HS-5 (cell line): ENCODE data around the gene RPL15.
"Not testable (repeated sequence)": the region's sequence is repeated elsewhere in the genome, so short reads cannot be mapped to it uniquely, and the experiment has no call there.

Experiments used
- DNase-seq: peaks from one replicate; pipeline ENCODE4 v3.0.0-alpha.2; 2012; ENCODE audit warnings: low read depth

The RPL15 gene

DNA sequence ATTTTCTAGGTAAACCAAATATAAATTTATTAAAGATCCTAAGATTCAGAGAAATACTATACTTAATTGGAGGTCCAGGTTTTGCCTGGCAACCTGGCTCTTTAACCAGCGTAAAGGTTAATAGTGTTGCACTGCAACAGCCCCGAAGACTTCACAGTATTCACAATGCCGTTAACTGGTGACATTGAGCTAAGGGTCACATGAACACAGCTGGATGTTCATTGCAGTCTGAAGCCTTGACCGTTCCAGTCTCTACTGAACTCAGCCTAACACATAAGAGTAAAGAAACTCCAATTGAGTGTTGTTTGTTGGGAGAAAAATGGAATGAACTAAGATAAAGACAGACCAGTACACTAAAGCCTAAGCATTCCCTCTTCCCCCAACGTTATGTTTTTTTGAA is 27.0 kb upstream of the RPL15 start:
- no peak for DNase-seq

GRCh38 chr3:23894254-23895061 is 22.5 kb upstream of the RPL15 start:
- DNase-seq: no peak

- DNase-seq: no peak
Observed at GRCh38 chr3:23895181-23895580, 21.8 kb upstream of the RPL15 start.

DNA sequence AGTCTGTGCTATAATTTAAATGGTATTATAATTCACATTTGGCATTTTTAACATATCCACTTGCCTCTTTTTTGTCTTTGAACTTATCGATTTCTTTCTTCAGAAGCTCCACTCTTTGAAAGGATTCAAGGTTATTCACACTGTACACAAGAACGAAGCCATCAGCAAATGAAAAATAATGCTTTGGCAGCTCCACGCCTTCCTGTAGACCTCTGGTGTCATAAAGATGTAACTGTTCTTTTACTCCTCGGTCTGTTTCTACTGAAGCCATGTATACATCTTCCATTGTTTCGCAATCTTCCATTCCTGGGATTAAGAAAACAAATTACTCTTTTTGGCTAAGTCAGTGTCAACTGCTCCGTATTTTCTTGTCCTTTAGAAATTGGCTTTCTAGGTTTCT is 16.2 kb upstream of the RPL15 start:
- DNase-seq: no peak

DNA sequence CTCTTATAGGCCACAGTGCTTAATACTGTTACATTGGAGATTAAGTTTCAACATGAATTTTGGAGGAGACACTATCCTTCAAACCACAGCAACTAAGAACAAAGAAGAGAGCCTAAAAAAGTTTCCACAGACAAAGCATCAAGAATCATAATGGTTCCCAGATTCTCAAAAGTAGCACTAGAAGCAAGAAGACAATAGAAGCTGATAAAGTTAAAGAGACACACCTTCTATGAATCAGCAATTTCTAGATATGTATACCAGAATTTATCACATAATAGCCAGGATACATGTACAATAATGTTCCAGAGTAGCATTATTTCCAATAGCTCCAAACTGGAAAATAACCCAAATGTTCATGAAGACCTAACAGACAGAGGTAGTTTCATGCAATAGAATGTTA is 12.4 kb upstream of the RPL15 start:
- no peak for DNase-seq

GRCh38 chr3:23909341-23909740 is 7.6 kb upstream of the RPL15 start:
- no peak for DNase-seq

DNA sequence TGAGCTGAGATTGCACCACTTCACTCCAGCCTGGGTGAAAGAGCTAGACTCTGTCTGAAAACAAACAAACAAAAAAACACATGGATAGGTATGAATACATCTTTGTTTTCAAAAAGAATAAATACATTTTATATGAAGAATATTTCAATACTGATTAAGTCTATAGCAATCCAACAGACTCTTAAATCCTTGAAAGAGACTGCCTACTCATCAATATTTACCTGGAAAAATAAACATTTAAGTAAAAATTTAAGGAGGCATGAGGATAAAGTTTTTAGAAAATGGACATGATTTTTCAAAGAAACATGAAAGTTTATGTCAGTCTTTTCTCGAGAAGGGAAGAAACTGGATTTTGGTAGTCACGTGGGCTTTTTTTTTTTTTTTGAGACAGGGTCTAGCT is 5.5 kb upstream of the RPL15 start:
- no peak for DNase-seq

- DNase-seq: not testable (repeated sequence)
Observed at GRCh38 chr3:23912335-23912734, 4.6 kb upstream of the RPL15 start.

DNA sequence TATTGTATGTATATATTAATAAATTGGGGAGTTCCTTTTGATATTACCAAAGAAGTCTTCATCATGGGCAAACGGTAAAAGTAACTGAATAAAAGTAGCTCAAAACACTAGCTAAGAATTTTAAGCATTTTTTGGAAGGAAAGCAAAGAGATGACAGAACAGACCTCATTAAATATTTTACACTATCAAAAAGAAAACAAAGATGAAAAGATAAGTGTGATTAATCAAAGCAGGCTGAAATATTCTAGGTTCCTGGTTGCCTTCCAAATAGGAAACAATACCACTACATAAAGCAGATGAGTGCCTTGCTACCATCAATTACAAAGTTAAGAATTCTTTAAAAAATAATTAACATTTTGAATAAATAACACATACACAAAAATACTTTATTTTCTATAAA is 3.8 kb upstream of the RPL15 start:
- DNase-seq: no peak

DNA sequence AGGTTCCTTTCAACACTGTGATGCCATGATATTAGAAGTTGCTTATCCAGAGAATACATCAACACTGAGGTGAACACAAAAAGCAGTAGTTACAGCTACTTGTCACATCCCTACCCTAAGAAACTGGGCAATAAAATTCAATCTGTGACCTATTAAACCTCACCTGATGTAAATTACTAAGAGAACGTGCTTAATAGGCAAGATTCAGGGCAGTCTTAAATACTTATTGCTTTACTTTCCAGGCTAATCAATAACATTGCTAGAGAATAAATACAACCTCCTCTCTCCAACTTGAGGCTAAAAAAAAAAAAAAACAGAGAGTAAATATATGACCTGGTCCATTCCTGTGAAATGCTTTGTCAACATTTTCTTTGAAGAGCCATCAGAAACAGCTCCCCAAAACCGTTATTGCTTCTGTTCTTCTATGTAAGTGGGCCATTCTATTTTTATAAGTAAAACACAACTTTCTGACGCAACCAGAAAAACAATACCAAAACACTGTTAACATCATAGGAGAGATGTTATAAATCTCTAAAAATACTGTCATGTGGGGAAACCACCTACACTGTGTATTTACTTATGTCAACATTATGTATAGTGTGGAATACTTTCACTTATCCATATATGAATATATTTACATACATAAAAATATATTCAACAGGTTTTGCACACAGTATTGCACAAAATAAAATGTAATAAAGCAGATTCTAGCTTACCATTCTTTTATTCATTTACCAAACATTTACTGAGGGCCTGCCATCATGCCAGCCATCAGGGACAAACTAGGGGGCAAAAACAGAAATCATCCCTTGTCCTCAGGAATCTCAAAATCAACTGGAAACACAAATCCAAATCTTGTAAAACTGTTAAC is 2.8 kb upstream of the RPL15 start:
- no peak for DNase-seq

GRCh38 chr3:23915537-23916108 is 1.3 kb upstream of the RPL15 start:
- no peak for DNase-seq

- DNase-seq: no peak
Observed at GRCh38 chr3:23916152-23916885, 613 bp upstream of the RPL15 start.

DNA sequence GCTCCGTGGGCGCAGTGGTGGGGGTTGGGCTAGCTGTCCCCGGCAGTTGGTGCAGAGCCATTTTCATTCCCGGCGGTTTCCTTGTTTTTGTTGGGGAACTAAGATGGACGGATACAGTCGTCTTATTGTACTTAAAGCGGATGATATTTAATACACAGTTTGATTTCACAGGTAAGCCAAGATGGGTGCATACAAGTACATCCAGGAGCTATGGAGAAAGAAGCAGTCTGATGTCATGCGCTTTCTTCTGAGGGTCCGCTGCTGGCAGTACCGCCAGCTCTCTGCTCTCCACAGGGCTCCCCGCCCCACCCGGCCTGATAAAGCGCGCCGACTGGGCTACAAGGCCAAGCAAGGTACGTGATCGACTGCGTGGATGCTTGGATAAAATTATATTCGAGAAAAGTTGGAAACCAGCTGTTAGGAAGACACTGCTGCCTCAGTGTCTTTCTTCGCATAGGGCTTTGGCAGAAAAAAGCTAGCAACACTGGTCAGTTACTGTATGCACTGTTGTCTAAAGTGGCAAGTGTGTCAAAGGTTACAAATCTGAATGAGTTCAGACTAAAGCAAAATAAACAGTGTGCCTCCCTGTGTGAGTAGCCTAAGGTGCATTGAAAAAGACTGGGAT is 859 bp downstream of the RPL15 start:
- DNase-seq: not testable (repeated sequence)

DNA sequence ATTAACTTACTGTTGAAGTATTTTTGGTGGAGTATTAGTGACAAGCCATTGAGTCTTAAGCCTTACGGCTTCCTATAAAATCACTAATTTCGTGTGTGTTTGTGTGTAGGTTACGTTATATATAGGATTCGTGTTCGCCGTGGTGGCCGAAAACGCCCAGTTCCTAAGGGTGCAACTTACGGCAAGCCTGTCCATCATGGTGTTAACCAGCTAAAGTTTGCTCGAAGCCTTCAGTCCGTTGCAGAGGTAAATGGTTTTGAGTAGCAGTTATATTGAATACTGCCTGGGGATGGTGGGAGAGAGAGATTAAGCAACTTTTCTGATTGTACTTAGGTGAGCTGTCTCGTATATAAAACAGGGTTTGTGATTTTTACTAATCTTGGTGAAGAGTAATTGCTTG is 1.4 kb downstream of the RPL15 start:
- not testable (repeated sequence) for DNase-seq

DNA sequence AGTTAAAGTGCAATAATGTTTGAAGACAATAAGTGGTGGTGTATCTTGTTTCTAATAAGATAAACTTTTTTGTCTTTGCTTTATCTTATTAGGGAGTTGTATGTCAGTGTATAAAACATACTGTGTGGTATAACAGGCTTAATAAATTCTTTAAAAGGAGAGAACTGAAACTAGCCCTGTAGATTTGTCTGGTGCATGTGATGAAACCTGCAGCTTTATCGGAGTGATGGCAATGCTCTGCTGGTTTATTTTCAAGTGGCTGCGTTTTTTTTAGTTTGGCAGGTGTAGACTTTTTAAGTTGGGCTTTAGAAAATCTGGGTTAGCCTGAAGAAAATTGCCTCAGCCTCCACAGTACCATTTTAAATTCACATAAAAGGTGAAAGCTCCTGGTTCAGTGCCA is 2.7 kb downstream of the RPL15 start:
- no peak for DNase-seq

- no peak for DNase-seq
Observed at GRCh38 chr3:23920151-23920655, 3.3 kb downstream of the RPL15 start.

DNA sequence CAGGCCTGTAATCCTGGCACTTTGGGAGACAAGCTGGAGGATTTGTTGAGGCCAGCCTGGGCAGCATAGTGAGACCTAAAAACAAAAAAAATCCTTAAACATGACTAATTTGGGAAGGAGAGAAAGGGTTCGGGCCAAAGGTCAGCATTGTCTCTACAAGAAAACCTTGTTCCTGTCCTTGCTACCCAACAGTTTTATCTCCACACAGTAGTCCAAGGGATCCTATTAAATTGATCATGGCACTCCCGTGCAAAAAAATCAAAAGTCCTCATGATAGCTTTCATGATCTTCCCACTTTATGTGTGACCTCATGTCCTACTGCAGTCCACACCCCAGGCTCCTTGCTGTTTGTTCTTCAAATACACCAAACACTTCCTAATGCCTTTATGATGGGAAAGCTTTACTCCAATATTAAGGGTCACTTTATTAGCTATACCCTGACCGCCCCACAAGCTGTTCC is 4.2 kb downstream of the RPL15 start:
- no peak for DNase-seq

GRCh38 chr3:23923786-23924185 is 6.9 kb downstream of the RPL15 start:
- DNase-seq: no peak

- DNase-seq: no peak
Observed at GRCh38 chr3:23926246-23926645, 9.3 kb downstream of the RPL15 start.

DNA sequence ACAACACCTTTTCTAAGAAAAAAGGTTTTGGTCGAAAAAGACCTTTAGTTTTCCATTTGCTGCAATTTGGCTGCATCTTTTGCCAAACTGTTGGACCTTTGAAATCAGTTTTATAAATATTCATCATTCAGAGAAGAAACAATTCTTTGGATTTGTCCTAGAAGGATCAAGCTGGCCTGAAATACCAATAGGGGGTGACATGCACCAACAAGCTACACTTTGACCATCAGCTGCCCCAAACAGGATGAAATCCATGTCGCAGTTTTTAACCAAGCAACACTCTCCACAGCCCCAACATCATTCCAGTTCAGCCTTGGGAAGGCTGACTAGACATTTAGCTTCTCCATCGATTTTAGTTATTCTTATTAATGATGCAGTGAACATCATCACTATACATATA is 9.8 kb downstream of the RPL15 start:
- no peak for DNase-seq

GRCh38 chr3:23928524-23928923 is 11.6 kb downstream of the RPL15 start:
- no peak for DNase-seq
